Activated B cell treated with CpG ODN at 0.5 μM for 24 hours (primary cell): ENCODE results near the gene SYT11. TPM values are rescaled to one million over a fixed set of nuclear protein-coding genes. Genes with fewer than 3 reads are reported as not detected.

Experiments
- ATAC-seq: fragments of 200-7000 bp; cut with Tn5 transposase; one replicate; pipeline ENCODE4 v1.10.0; 2021; ENCODE audit warnings: low read depth, mild to moderate bottlenecking, moderate library complexity
- CTCF ChIA-PET: fragments of 350-600 bp; sonication (Branson Sonifier 250); formaldehyde crosslinking; loops from one replicate; lab custom pipeline; 2021; ENCODE audit warnings: antibody characterized with exemption; lab: Charles Lee
- POLR2A ChIA-PET: fragments of 350-600 bp; sonication (Branson Sonifier 250); formaldehyde crosslinking; loops from one replicate; lab custom pipeline; 2021; ENCODE audit warnings: antibody characterized with exemption; lab: Charles Lee
- DNase-seq: peaks from one replicate; pipeline ENCODE4 v3.0.0; 2022
- H3K27ac Mint-ChIP-seq: one replicate; pipeline ENCODE4 v1.8.0; 2020; ENCODE audit warnings: mixed read lengths
- H3K27me3 Mint-ChIP-seq: one replicate; pipeline ENCODE4 v1.8.0; 2021; ENCODE audit warnings: mixed read lengths
- H3K36me3 Mint-ChIP-seq: one replicate; pipeline ENCODE4 v1.8.0; 2021; ENCODE audit warnings: low read depth, mixed read lengths
- H3K4me1 Mint-ChIP-seq: one replicate; pipeline ENCODE4 v1.8.0; 2021; ENCODE audit warnings: mixed read lengths
- H3K4me3 Mint-ChIP-seq: one replicate; pipeline ENCODE4 v1.8.0; 2020; ENCODE audit warnings: mild to moderate bottlenecking, mixed read lengths
- H3K9me3 Mint-ChIP-seq: one replicate; pipeline ENCODE4 v1.8.0; 2020; ENCODE audit warnings: mixed read lengths
- CTCF ChIP-seq: fragments of 200-600 bp; IDR thresholded peaks from one replicate; pipeline ENCODE4 v1.8.0; 2022; ENCODE audit warnings: antibody characterized with exemption, mild to moderate bottlenecking
- intact Hi-C: fragments of 100-400 bp; cut with micrococcal nuclease; formaldehyde crosslinking; loops from one replicate; pipeline ENCODE4 v1.15.1; 2024
- total RNA-seq: library from RNA; stranded (reverse); gene quantifications from 2 replicates; pipeline ENCODE4 v1.2.3, GENCODE V29; 2022

The SYT11 gene
- total RNA-seq, 1 donor from 2014 or later: 3.7 TPM

GRCh38 chr1:155861896-155862295, 2.5 kb downstream of the SYT11 start:
- POLR2A ChIA-PET: no interaction called here
- CTCF ChIA-PET: interaction anchor here (0.5 kb wide), 1 partner anchor 46 kb away, joined by 3 read pairs; no protein-coding TSS in a partner anchor
- intact Hi-C loops: no loop called here

GRCh38 chr1:155864393-155864792, 5.0 kb downstream of the SYT11 start:
- no peak overlapping the region for H3K27ac Mint-ChIP-seq
- no peak for TF ChIP-seq CTCF
- DNase-seq: no peak
- H3K4me3 Mint-ChIP-seq: no peak overlapping the region
- H3K27me3 Mint-ChIP-seq: peaks cover 2% of the 10 kb centered on the region
- no peaks in the 10 kb centered on the region for H3K9me3 Mint-ChIP-seq
- no peak for ATAC-seq
- ChIA-PET CTCF (no interaction called here), POLR2A (no interaction called here)
- H3K4me1 Mint-ChIP-seq: peaks cover 11% of the 10 kb centered on the region
- intact Hi-C loops: no loop called here
- H3K36me3 Mint-ChIP-seq: no peaks in the 10 kb centered on the region

More at GRCh38 chr1:155861896-155862295, 2.5 kb downstream of the SYT11 start:
- Mint-ChIP-seq H3K4me3 (no peak overlapping the region), H3K27ac (no peak overlapping the region), H3K27me3 (peaks cover 2% of the 10 kb centered on the region), H3K4me1 (peaks cover 34% of the 10 kb centered on the region), H3K9me3 (no peaks in the 10 kb centered on the region), H3K36me3 (peaks cover 2% of the 10 kb centered on the region)
- TF ChIP-seq CTCF: no peak
- ATAC-seq (no peak), DNase-seq (no peak)

- DNase-seq (no peak), ATAC-seq (no peak)
- no peaks in the 10 kb centered on the region for H3K9me3 Mint-ChIP-seq
- H3K27ac Mint-ChIP-seq: no peak overlapping the region
- H3K27me3 Mint-ChIP-seq: no peaks in the 10 kb centered on the region
- no peaks in the 10 kb centered on the region for H3K36me3 Mint-ChIP-seq
- H3K4me1 Mint-ChIP-seq: no peaks in the 10 kb centered on the region
- no peak overlapping the region for H3K4me3 Mint-ChIP-seq
- intact Hi-C loops: no loop called here
- POLR2A ChIA-PET: no interaction called here
- CTCF ChIA-PET: no interaction called here
- TF ChIP-seq CTCF: no peak
Observed at GRCh38 chr1:155867766-155868165, 8.4 kb downstream of the SYT11 start.

- POLR2A ChIA-PET: no interaction called here
- Mint-ChIP-seq H3K27ac (no peak overlapping the region), H3K4me3 (no peak overlapping the region), H3K27me3 (no peaks in the 10 kb centered on the region), H3K4me1 (no peaks in the 10 kb centered on the region), H3K36me3 (no peaks in the 10 kb centered on the region), H3K9me3 (no peaks in the 10 kb centered on the region)
- CTCF ChIA-PET: no interaction called here
- TF ChIP-seq CTCF: no peak
- DNase-seq (no peak), ATAC-seq (no peak)
- intact Hi-C loops: no loop called here
Observed at GRCh38 chr1:155871390-155871789, 12.0 kb downstream of the SYT11 start.

GRCh38 chr1:155872527-155872926, 13.2 kb downstream of the SYT11 start:
- no peak overlapping the region for H3K27ac Mint-ChIP-seq
- H3K4me1 Mint-ChIP-seq: no peaks in the 10 kb centered on the region
- H3K4me3 Mint-ChIP-seq: no peak overlapping the region
- ChIA-PET POLR2A (no interaction called here), CTCF (no interaction called here)
- no peak for TF ChIP-seq CTCF
- intact Hi-C loops: no loop called here
- ATAC-seq (no peak), DNase-seq (no peak)
- no peaks in the 10 kb centered on the region for H3K9me3 Mint-ChIP-seq
- H3K27me3 Mint-ChIP-seq: no peaks in the 10 kb centered on the region
- no peaks in the 10 kb centered on the region for H3K36me3 Mint-ChIP-seq
